CD14-positive monocyte (primary cell): ENCODE data around the gene SMAD3. TPM values are rescaled to one million over a fixed set of nuclear protein-coding genes. Genes with fewer than 3 reads are reported as not detected.

ENCODE experiments used
- DNase-seq, 3 donors: peaks; one replicate each; pipeline ENCODE4 v3.0.0-alpha.2; 2011 to 2022
- H2AFZ ChIP-seq: 2 replicates; pipeline ENCODE4 v1.6.0; 2012; ENCODE audit warnings: mild to moderate bottlenecking, low read depth, low read length, inconsistent platforms; ENCODE audit not compliant: insufficient read depth, poor library complexity, severe bottlenecking
- H3K27ac ChIP-seq, 2 donors: 1 replicate in 1 of 2; 2 replicates in 1 of 2; pipeline ENCODE4 v1.5.1; 2012 to 2013; ENCODE audit warnings: low read length in 2 of 2, control low read depth in 1 of 2, inconsistent platforms in 1 of 2, low read depth in 1 of 2, mild to moderate bottlenecking in 1 of 2
- H3K27me3 ChIP-seq, 2 donors: one replicate each; pipeline versions ENCODE4 v1.6.0 to v1.6.1; 2011 to 2013; ENCODE audit warnings: low read length in 2 of 2; ENCODE audit not compliant: control insufficient read depth in 2 of 2, insufficient read depth in 2 of 2
- H3K36me3 ChIP-seq, 2 donors: replicated peaks in 1 of 2; 1 replicate in 1 of 2; 2 replicates in 1 of 2; pipeline versions ENCODE4 v1.5.1 to v1.6.1; 2012 to 2013; ENCODE audit warnings: low read length in 2 of 2, control low read depth in 1 of 2, inconsistent platforms in 1 of 2, mild to moderate bottlenecking in 1 of 2; ENCODE audit not compliant: insufficient read depth in 2 of 2, control insufficient read depth in 1 of 2
- H3K4me1 ChIP-seq, 2 donors: 1 replicate in 1 of 2; 2 replicates in 1 of 2; pipeline versions ENCODE4 v1.5.1 to v1.6.1; 2012 to 2013; ENCODE audit warnings: low read length in 2 of 2, control low read depth in 1 of 2, inconsistent platforms in 1 of 2, mild to moderate bottlenecking in 1 of 2, moderate library complexity in 1 of 2; ENCODE audit not compliant: insufficient read depth in 2 of 2, control insufficient read depth in 1 of 2
- H3K4me2 ChIP-seq: replicated peaks from 2 replicates; pipeline ENCODE3; 2012; ENCODE audit warnings: low read length, moderate library complexity, mild to moderate bottlenecking; ENCODE audit not compliant: poor library complexity, severe bottlenecking; ENCODE audit errors: extremely low read depth
- H3K4me3 ChIP-seq, 3 experiments: fragments of 200-600 bp in 1 of 3; sonication (generic) in 1 of 3; replicated peaks in 1 of 3; 1 replicate in 2 of 3; 2 replicates in 1 of 3; pipeline ENCODE4 v1.5.1; 2011 to 2013; ENCODE audit warnings: low read length in 3 of 3, mild to moderate bottlenecking in 3 of 3, control low read depth in 2 of 3, low read depth in 2 of 3, inconsistent platforms in 1 of 3, moderate library complexity in 1 of 3
- H3K79me2 ChIP-seq: 2 replicates; pipeline ENCODE4 v1.6.0; 2012; ENCODE audit warnings: mild to moderate bottlenecking, control low read depth, inconsistent platforms, low read length, moderate library complexity; ENCODE audit not compliant: insufficient read depth
- H3K9ac ChIP-seq: 2 replicates; pipeline ENCODE4 v1.6.0; 2017; ENCODE audit warnings: low read length, mild to moderate bottlenecking; ENCODE audit not compliant: insufficient read depth, poor library complexity, severe bottlenecking
- H3K9me3 ChIP-seq, 2 donors: replicated peaks in 1 of 2; 1 replicate in 1 of 2; 2 replicates in 1 of 2; pipeline versions ENCODE4 v1.5.1 to v1.6.1; 2012 to 2013; ENCODE audit warnings: low read length in 2 of 2, control low read depth in 1 of 2; ENCODE audit not compliant: control insufficient read depth in 1 of 2, insufficient read depth in 1 of 2
- H4K20me1 ChIP-seq: 2 replicates; pipeline ENCODE4 v1.6.0; 2012; ENCODE audit warnings: mild to moderate bottlenecking, low read length, control low read depth, moderate library complexity; ENCODE audit not compliant: insufficient read depth
- H3K27ac Mint-ChIP-seq, 7 donors: one replicate each; pipeline ENCODE4 v1.8.0; 2020; ENCODE audit warnings: mild to moderate bottlenecking in 7 of 7, mixed read lengths in 7 of 7, moderate library complexity in 6 of 7, inconsistent platforms in 2 of 7
- H3K27me3 Mint-ChIP-seq, 3 donors: one replicate each; pipeline ENCODE4 v1.8.0; 2021 to 2022; ENCODE audit warnings: low read depth in 3 of 3, mild to moderate bottlenecking in 3 of 3, mixed read lengths in 3 of 3, moderate library complexity in 3 of 3, inconsistent platforms in 1 of 3
- H3K36me3 Mint-ChIP-seq, 2 donors: one replicate each; pipeline ENCODE4 v1.8.0; 2020; ENCODE audit warnings: mixed read lengths in 2 of 2, inconsistent platforms in 1 of 2, mild to moderate bottlenecking in 1 of 2
- H3K4me1 Mint-ChIP-seq: one replicate; pipeline ENCODE4 v1.8.0; 2020; ENCODE audit warnings: mild to moderate bottlenecking, mixed read lengths
- H3K4me3 Mint-ChIP-seq, 2 donors: one replicate each; pipeline ENCODE4 v1.8.0; 2020; ENCODE audit warnings: mild to moderate bottlenecking in 2 of 2, mixed read lengths in 2 of 2, moderate library complexity in 1 of 2
- H3K9me3 Mint-ChIP-seq, 7 donors: one replicate each; pipeline ENCODE4 v1.8.0; 2020 to 2022; ENCODE audit warnings: mixed read lengths in 7 of 7, mild to moderate bottlenecking in 6 of 7, moderate library complexity in 6 of 7, inconsistent platforms in 2 of 7
- CTCF ChIP-seq: fragments of 200-600 bp; IDR thresholded peaks from one replicate; pipeline ENCODE4 v1.8.0; 2022; ENCODE audit warnings: antibody characterized with exemption, mild to moderate bottlenecking
- WGBS: methylation state at CpG from one replicate; pipeline ENCODE4 v1.1.5; 2013; ENCODE audit warnings: missing lambda C conversion rate; ENCODE audit not compliant: insufficient coverage; 5-methylcytosine and 5-hydroxymethylcytosine counted together
- intact Hi-C, 2 donors: fragments of 100-400 bp; cut with micrococcal nuclease; formaldehyde crosslinking; loops; one replicate each; pipeline versions ENCODE4 v1.15.0 to v1.15.1; 2023
- polyA plus RNA-seq, 3 donors: library from polyadenylated mRNA; depleted of rRNA in 1 of 3; unstranded in 2 of 3; stranded (reverse) in 1 of 3; fragments of 300-500 nt in 2 of 3; fragments of >200 nt in 1 of 3; fragmentation: Illumina TruSeq in 2 of 3; gene quantifications; 1 replicate in 2 of 3; 2 replicates in 1 of 3; pipeline ENCODE4 v1.2.3, GENCODE V29; 2012 to 2021

The SMAD3 gene
- polyA plus RNA-seq, 3 donors, result 4.4 to 41.7 (median 5.4) TPM

- peaks cover 22 to 32% of the 10 kb centered on the region in 2 donors for H3K36me3 Mint-ChIP-seq
- H3K4me1 Mint-ChIP-seq, result peaks cover 79% of the 10 kb centered on the region
- H3K9me3 ChIP-seq, result no peaks in the 10 kb centered on the region
- no peak overlapping the region for H3K9ac ChIP-seq
- peak overlapping the region; percentile 76 to 99 (median 98) for H3K27ac Mint-ChIP-seq
- no peak overlapping the region for H3K4me3 ChIP-seq
- no peaks in the 10 kb centered on the region for H3K9me3 Mint-ChIP-seq
- DNase-seq, result no peak
- H3K27ac ChIP-seq, result peak overlapping the region in 1 of 2 donors; percentile 93
- peaks cover 83% of the 10 kb centered on the region for H3K79me2 ChIP-seq
- H3K4me3 Mint-ChIP-seq, result no peak overlapping the region
- peaks cover 75 to 82% of the 10 kb centered on the region in 2 donors for H3K4me1 ChIP-seq
- no peaks in the 10 kb centered on the region for H3K36me3 ChIP-seq
- no peaks in the 10 kb centered on the region for H3K27me3 ChIP-seq
- WGBS, result 100% methylated on average over 1 of the region's 4 CpGs
- H2AFZ ChIP-seq, result no peak overlapping the region
- no peaks in the 10 kb centered on the region for H4K20me1 ChIP-seq
- H3K4me2 ChIP-seq, result no peak overlapping the region
- intact Hi-C loops, result loop anchor here in 1 of 2 donors (5.0 kb wide), 2 partner anchors 38 to 53 kb away; no protein-coding TSS in a partner anchor
- no peak for TF ChIP-seq CTCF
- H3K27me3 Mint-ChIP-seq, result peaks cover 0 to 2% (median 0%) of the 10 kb centered on the region in 3 donors
Observed at GRCh38 chr15:67145312-67145610, 79.9 kb downstream of the SMAD3 start.

- peaks cover 75 to 80% of the 10 kb centered on the region in 2 donors for H3K4me1 ChIP-seq
- no peaks in the 10 kb centered on the region for H3K9me3 ChIP-seq
- H3K4me3 Mint-ChIP-seq, result no peak overlapping the region
- H3K4me2 ChIP-seq, result no peak overlapping the region
- H3K27ac Mint-ChIP-seq, result peak overlapping the region in 6 of 7 donors; percentile 98 to 99 (median 98)
- H3K27me3 Mint-ChIP-seq, result peaks cover 0 to 2% (median 0%) of the 10 kb centered on the region in 3 donors
- TF ChIP-seq CTCF, result no peak
- no peaks in the 10 kb centered on the region for H3K36me3 ChIP-seq
- H3K4me3 ChIP-seq, result no peak overlapping the region
- no peak overlapping the region for H3K9ac ChIP-seq
- H3K36me3 Mint-ChIP-seq, result peaks cover 20 to 31% of the 10 kb centered on the region in 2 donors
- H3K27me3 ChIP-seq, result no peaks in the 10 kb centered on the region
- intact Hi-C loops, result loop anchor here in 1 of 2 donors (5.0 kb wide), 2 partner anchors 38 to 53 kb away; no protein-coding TSS in a partner anchor
- WGBS, result 80% methylated on average over 2 of the region's 4 CpGs
- H3K27ac ChIP-seq, result peak overlapping the region in 1 of 2 donors; percentile 93
- no peak for DNase-seq
- H3K4me1 Mint-ChIP-seq, result peaks cover 79% of the 10 kb centered on the region
- H3K9me3 Mint-ChIP-seq, result no peaks in the 10 kb centered on the region
- H3K79me2 ChIP-seq, result peaks cover 81% of the 10 kb centered on the region
- no peak overlapping the region for H2AFZ ChIP-seq
- no peaks in the 10 kb centered on the region for H4K20me1 ChIP-seq
Observed at GRCh38 chr15:67145710-67146109, 80.3 kb downstream of the SMAD3 start.
